SW 1271 (cell line): ENCODE measurements around the gene GPM6B.

Source experiments
- DNase-seq, 2 experiments: peaks; one replicate each; lab custom pipeline; 2025; lab: John Stamatoyannopoulos, UW

The GPM6B gene

GRCh38 chrX:13768939-13769338, 48.0 kb downstream of the GPM6B start:
- DNase-seq = no peak

DNA sequence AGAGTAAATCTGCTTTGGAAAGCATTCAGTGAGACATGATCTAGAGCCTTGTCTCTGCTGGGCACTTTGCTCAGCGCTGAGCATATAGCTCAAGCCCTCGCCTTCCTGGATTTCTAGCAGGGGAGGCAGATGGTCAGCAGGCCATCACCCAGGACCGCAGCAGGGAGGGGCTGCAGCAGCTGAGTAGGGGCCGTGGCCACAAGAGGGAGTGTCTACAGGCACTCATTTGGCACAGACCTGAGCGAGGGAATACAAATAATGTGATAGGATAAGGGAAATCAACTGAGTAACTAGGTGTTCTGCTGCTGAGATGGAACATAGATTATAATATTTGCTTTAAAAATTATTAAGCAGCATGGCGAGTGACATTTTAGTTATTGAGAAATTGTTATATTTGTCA, 52.1 kb downstream of the GPM6B start:
- DNase-seq = no peak

- no peak for DNase-seq
Measured at GRCh38 chrX:13764281-13764680, 52.6 kb downstream of the GPM6B start.

DNA sequence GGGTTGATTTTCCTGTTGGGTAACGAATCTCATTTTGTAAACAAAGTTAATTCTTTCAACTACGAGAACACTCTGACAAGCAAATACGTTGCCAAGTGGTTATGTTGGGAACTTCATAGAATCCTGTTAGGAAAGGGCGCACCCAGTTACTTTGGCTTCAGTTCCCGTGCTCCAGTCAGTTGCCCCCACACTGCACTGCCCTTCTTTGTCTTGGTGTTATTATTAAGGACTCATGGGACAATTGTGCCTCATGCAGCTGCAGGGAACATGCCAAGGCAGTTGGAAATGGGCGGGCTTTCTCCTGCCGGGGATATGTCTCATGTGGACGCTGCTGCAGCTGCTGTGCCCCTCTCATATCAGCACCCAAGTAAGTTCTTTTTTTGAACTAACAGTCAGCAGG, 53.4 kb downstream of the GPM6B start:
- DNase-seq = no peak

DNA sequence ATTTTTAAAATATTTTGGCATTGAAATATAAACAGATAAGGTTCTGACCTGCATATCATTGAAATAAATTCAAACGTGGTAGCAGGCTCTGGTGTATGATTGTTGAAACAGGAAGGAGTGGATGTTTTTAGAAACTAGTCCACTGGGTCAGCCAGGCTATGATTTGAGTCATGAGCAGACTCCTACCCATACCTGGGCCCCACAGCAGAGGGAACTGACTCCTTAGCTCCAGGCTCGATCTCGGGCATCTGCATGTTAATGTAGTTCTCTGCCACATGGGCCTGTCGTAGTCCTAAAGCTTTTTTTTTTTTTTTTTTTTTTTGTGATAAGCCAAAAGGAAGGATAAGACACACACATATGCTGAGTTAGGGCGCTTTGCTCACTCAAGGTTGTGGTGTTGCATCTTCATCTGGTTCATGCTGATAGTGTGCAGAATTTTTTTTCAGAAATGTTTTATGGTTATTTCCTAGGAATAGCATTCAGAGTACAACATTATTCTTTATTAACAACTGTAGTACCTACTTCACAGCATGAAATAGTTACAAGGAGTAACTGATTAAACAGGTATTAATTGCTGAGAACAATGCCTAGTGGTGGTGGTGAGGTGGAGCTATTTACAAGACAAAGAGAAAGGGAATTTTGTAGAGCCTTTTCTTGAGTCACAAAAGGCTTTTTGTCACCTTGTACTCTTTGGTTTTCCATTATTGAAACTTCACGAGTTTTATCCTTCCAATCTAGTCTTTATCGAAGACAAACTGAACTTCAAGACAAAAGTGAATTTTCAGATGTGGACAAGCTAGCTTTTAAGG, 55.1 kb downstream of the GPM6B start:
- no peak for DNase-seq

GRCh38 chrX:13760426-13760825, 56.5 kb downstream of the GPM6B start:
- DNase-seq = no peak

DNA sequence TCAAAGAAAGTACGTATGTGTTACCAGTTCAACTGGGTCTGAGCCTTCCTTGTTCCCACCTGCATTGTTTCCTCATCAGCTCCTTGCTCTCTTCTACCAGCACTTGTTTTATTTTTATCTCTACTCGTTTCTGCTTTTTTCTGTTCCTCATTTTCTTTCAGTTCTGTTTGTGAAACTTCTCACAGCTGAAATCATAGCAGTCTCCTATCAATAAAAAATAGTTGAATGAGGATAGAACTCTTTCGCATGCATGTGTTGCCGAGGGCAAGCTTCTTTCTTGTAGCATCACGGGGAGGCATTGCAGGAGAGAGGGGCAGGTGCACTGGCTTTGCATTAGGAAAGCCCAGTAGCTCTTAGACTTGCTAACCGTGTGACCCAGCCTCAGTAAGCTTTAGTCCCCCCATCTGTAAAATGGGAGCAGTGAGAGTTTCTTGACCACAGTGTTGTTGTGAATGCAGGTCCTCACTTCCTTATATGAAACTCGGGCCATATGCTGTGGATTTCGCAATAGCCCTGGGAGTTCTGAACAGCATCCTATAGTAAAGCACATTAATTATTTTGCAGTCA, 57.7 kb downstream of the GPM6B start:
- DNase-seq = no peak

DNA sequence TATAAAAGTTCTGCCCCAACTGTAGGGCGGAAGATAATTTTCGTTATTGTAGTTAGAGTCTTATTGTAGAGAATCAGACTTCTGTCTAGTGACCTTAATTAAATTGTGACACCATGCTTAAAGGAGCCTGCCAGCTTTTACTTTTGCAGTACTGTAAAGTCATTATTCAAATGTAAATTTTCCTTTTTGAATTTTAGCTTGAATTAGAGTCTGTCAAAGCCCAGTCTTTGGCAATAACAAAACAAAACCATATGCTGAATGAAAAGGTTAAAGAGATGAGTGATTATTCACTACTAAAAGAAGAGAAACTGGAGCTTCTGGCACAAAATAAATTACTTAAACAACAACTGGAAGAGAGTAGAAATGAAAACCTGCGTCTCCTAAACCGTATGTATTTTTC, 60.5 kb downstream of the GPM6B start:
- DNase-seq = no peak

DNA sequence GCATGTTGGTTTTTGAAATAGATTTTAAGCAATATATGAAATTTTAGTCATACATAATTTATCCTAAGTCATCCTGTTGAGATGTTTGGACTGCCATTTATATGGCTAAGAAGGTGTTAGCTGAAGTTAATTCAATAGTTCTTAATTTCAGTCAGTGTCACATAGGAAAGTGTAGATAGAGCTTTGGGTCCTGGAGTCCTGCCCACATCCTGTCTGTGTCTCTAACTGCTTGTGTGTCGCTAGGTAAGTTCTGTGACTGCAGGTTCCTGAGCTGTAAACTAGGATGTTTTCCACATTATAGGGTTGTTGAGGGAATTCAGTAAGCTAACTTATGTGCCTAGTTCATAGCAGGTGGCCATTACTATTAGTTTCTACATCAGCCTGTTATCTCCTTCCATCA, 61.6 kb downstream of the GPM6B start:
- no peak for DNase-seq

DNA sequence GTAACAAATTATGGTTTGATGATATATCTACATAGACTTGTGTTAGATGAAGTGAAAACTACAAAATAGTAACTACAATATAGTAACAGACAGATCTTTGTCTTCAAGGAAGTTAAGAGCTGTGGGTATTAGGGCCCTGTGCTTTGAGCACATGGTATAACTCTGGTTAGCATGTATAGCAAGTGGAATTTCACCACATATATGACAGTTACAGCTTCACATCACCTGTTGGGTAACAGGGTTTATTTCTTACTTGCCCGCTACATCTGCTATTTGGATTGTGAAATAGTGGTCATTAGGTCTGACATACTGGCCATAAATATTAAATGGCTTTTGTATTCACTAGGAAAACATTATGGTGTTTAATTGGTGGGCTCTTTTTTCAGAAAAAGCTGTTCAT, 62.1 kb downstream of the GPM6B start:
- DNase-seq = no peak

- DNase-seq = no peak
Measured at GRCh38 chrX:13752646-13753045, 64.2 kb downstream of the GPM6B start.

DNA sequence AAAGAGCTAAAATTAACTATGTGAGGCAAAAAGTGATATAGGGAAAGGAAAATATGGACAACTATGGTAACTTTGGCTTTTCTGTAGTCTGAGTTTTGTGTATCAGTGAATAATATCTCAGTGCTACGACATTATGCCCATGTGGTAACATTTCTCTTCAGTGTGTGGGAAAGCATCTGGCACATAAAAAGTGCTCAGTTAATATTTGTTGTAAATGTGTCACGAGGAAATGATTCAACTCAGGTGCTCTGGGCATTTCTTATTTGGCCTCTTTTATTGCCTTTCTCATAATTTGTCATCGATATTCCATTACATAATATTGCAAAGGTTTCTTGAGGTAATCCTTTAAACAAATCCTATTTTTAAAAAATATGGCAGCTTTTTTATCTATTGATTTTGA, 64.8 kb downstream of the GPM6B start:
- no peak for DNase-seq

DNA sequence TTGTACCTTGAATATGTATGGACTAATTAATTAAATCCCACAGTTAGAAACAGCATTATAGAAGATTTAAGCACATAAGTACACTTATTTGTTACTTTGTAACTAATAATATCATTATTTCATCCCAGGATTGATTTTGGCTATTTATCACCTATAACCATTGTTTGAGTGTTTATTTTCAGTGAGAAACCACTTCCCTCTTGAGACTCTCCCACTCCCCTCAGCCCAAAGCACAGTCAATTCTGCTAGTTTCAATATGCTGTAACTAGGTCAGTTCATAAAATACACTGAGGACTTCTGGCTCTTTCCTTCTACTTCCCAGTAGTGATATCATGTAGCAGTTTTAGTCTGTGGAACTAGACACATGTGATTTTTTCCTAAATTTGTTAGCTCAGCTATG, 66.1 kb downstream of the GPM6B start:
- no peak for DNase-seq

GRCh38 chrX:13750204-13750603, 66.7 kb downstream of the GPM6B start:
- peak in 1 of 2 experiments; percentile 26 for DNase-seq

- DNase-seq = no peak
Measured at GRCh38 chrX:13748486-13748885, 68.4 kb downstream of the GPM6B start.

GRCh38 chrX:13747836-13748235, 69.1 kb downstream of the GPM6B start:
- DNase-seq = no peak

GRCh38 chrX:13742397-13743176, 74.3 kb downstream of the GPM6B start:
- DNase-seq = no peak

DNA sequence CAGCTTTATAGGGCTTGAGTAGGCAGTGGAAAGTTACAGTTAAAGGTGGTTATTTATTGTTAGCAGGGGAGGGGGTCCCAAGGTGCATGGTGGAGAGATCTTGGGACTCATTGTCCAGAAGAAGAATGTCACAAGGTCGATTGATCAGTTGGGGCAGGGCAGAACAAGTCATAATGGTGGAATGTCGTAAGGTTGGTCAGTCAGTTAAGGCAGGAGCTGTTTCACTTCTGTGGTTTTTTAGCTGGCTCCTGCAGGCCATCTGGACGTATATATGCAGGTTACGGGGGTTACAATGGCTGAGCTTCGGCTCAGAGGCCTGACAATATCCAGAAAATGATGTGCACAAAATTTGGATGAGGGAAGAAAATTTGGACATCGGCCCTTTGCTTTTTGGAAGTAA, 75.2 kb downstream of the GPM6B start:
- no peak for DNase-seq

GRCh38 chrX:13734278-13735172, 82.4 kb downstream of the GPM6B start, which contains the start of the genes OFD1 and TRAPPC2:
TSS of gene OFD1 (plus strand) at chrX:13734748. CDS start at chrX:13735072, 324 bp downstream.
TSS of gene TRAPPC2 (minus strand) at chrX:13734620. CDS start at chrX:13719963, 14,657 bp downstream.
- DNase-seq = peak; percentile 57 to 60

- DNase-seq = no peak
Measured at GRCh38 chrX:13733506-13733905, 83.4 kb downstream of the GPM6B start.

DNA sequence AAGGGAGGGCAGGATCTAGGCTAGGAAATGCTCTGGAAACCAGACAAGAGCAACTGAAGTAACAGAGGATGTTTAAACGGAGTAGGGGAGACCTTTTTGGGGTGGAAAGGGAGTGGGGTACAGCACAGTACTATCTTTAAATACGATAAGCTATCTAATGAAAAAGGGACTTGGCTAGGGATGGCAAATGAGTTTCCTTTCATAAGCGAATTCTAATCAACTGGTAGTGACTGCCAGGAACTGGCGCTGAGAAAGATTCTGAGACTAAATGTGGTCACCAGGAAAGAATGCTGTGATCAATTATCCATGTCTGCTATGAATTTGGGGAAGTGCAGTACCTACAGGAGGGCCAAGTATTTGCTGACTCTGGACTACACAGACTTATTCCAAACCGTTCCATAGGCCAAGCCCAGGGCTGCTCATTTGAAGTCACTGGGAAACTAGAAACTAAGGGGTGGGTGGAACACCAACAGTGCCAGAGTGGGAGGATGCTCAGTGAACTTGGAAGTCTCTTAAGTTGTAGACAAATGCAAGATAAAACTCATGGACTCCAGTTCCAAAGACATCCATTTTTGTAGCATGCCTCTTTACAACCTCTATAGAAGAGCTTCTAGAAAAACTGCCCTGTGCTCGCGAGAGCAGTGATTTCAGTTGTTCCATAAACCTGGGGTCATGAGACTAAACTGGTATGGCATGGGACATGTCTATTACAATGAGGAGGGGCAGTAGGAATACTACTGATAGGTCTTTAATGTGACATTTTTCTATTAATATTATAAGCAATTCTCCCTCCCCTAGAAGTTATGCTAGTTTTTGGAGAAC, 84.4 kb downstream of the GPM6B start:
- DNase-seq = no peak
